Skin epidermis (tissue), 12 donors: Measurements from ENCODE around the gene TLR10.
"Not testable (repeated sequence)": the region's sequence is repeated elsewhere in the genome, so short reads cannot be mapped to it uniquely, and the experiment has no call there.

Source experiments
- H3K27ac ChIP-seq, 21 experiments: fragments of 200-600 bp; sonication (generic) in 11 of 21; one replicate each; pipeline ENCODE4 v1.5.0; 2020; ENCODE audit warnings: mild to moderate bottlenecking in 3 of 21, inconsistent platforms in 2 of 21, moderate library complexity in 2 of 21
- H3K4me3 ChIP-seq, 7 experiments: fragments of 200-600 bp; sonication (generic) in 2 of 7; one replicate each; pipeline ENCODE4 v1.5.0; 2020; ENCODE audit warnings: inconsistent platforms in 2 of 7, mild to moderate bottlenecking in 2 of 7, moderate library complexity in 1 of 7

The TLR10 gene

GRCh38 chr4:38774181-38774955, 8.4 kb downstream of the TLR10 start:
- no peak overlapping the region for H3K4me3 ChIP-seq
- no peak overlapping the region for H3K27ac ChIP-seq

- not testable (repeated sequence) for H3K4me3 ChIP-seq
- H3K27ac ChIP-seq = peak overlapping the region in 2 of 21 experiments; percentile 39 to 55
These were observed 12.5 kb downstream of the TLR10 start for GRCh38 chr4:38770281-38770680.

- peak overlapping the region in 12 of 21 experiments; percentile 5 to 81 (median 54) for H3K27ac ChIP-seq
- no peak overlapping the region for H3K4me3 ChIP-seq
These were observed 12.9 kb downstream of the TLR10 start for GRCh38 chr4:38769857-38770256.

GRCh38 chr4:38769441-38769840, 13.3 kb downstream of the TLR10 start:
- Histone ChIP-seq H3K27ac (peak overlapping the region in 10 of 21 experiments; percentile 5 to 81 (median 54)), H3K4me3 (no peak overlapping the region)

GRCh38 chr4:38768968-38769394, 13.8 kb downstream of the TLR10 start:
- H3K27ac ChIP-seq = peak overlapping the region in 3 of 21 experiments; percentile 5 to 81 (median 43)

GRCh38 chr4:38766940-38767339, 15.8 kb downstream of the TLR10 start:
- H3K4me3 ChIP-seq, H3K27ac ChIP-seq: not testable (repeated sequence)

More at GRCh38 chr4:38768968-38769394, 13.8 kb downstream of the TLR10 start:
- H3K4me3 ChIP-seq = no peak overlapping the region

- no peak overlapping the region for H3K4me3 ChIP-seq
These were observed 17.4 kb downstream of the TLR10 start for GRCh38 chr4:38765382-38765781.

GRCh38 chr4:38764277-38764676, 18.5 kb downstream of the TLR10 start:
- no peak overlapping the region for H3K27ac ChIP-seq

More at GRCh38 chr4:38765382-38765781, 17.4 kb downstream of the TLR10 start:
- no peak overlapping the region for H3K27ac ChIP-seq

GRCh38 chr4:38762560-38762959, 20.2 kb downstream of the TLR10 start:
- peak overlapping the region in 7 of 21 experiments; percentile 20 to 84 (median 38) for H3K27ac ChIP-seq

More at GRCh38 chr4:38764277-38764676, 18.5 kb downstream of the TLR10 start:
- H3K4me3 ChIP-seq = no peak overlapping the region

GRCh38 chr4:38759790-38760122, 23.0 kb downstream of the TLR10 start:
- Histone ChIP-seq H3K27ac (no peak overlapping the region), H3K4me3 (no peak overlapping the region)

More at GRCh38 chr4:38762560-38762959, 20.2 kb downstream of the TLR10 start:
- no peak overlapping the region for H3K4me3 ChIP-seq

- peak overlapping the region in 1 of 21 experiments; percentile 10 for H3K27ac ChIP-seq
- no peak overlapping the region for H3K4me3 ChIP-seq
These were observed 23.5 kb downstream of the TLR10 start for GRCh38 chr4:38759113-38759789.

- no peak overlapping the region for H3K4me3 ChIP-seq
- H3K27ac ChIP-seq = no peak overlapping the region
These were observed 24.7 kb downstream of the TLR10 start for GRCh38 chr4:38757945-38758600.

GRCh38 chr4:38752941-38753806, 29.6 kb downstream of the TLR10 start:
- Histone ChIP-seq H3K27ac (peak overlapping the region in 11 of 21 experiments; percentile 8 to 45 (median 33)), H3K4me3 (no peak overlapping the region)

- peak overlapping the region in 10 of 21 experiments; percentile 4 to 45 (median 31) for H3K27ac ChIP-seq
- H3K4me3 ChIP-seq = no peak overlapping the region
These were observed 30.3 kb downstream of the TLR10 start for GRCh38 chr4:38752372-38752940.

- no peak overlapping the region for H3K4me3 ChIP-seq
- no peak overlapping the region for H3K27ac ChIP-seq
These were observed 31.3 kb downstream of the TLR10 start for GRCh38 chr4:38751341-38752010.

- no peak overlapping the region for H3K4me3 ChIP-seq
- no peak overlapping the region for H3K27ac ChIP-seq
These were observed 33.5 kb downstream of the TLR10 start for GRCh38 chr4:38749336-38749735.

- H3K27ac ChIP-seq = no peak overlapping the region
- no peak overlapping the region for H3K4me3 ChIP-seq
These were observed 35.2 kb downstream of the TLR10 start for GRCh38 chr4:38747629-38748028.

- no peak overlapping the region for H3K4me3 ChIP-seq
- no peak overlapping the region for H3K27ac ChIP-seq
These were observed 36.9 kb downstream of the TLR10 start for GRCh38 chr4:38745881-38746280.
